Activated naive CD4-positive, alpha-beta T cell treated with Interleukin-2 at 50 U/mL for 16 hours (primary cell): ENCODE data around the gene FAM135A.
"Not testable (repeated sequence)": the region's sequence is repeated elsewhere in the genome, so short reads cannot be mapped to it uniquely, and the experiment has no call there.

Source experiments
- DNase-seq: peaks from one replicate; pipeline ENCODE4 v3.0.0-alpha.2; 2020

The FAM135A gene

DNA sequence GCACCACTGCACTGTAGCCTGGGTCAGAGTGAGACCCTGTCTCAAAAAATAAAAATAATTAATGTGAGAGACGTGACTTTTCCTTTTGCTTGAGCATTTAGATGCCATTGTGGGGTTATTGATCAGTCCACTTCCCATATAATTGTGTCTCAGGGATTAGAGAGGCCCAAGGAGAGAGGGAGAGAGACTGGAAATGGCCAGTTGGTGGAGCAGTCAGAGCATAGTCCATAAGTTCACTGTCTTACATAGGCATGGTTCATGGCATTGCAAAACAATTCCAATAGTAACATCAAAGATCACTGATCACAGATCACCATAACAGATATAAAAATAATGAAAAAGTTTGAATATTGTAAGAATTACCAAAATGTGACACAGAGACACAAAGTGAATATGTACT is 138.3 kb downstream of the FAM135A start:
- DNase-seq: no peak

DNA sequence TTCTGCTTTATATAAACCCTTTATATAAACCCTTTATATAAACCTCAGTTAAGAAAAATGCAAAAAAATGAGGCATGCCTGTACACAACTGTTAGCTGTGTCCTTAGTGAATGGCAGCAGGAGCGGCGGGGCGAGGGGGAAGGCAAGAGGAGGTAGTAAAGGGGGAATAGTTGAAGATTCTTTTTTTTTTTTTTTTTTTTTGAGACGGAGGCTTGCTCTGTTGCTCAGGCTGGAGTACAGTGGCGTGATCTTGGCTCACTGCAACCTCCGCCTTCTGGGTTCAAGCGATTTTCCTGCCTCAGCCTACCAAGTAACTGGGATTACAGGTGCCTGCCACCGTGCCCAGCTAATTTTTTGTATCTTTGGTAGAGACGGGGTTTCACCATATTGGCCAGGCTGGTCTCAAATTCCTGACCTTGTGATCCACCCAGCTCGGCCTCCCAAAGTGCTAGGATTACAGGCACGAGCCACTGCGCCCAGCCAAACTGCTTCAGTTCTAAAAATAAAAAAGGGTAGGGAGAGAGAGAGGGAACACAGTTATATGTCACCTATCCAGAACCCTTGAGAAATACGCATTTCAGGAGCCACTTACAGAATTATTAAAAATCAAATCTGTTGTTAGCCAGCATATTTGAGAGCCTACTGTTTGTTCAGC is 139.1 kb downstream of the FAM135A start:
- not testable (repeated sequence) for DNase-seq

DNA sequence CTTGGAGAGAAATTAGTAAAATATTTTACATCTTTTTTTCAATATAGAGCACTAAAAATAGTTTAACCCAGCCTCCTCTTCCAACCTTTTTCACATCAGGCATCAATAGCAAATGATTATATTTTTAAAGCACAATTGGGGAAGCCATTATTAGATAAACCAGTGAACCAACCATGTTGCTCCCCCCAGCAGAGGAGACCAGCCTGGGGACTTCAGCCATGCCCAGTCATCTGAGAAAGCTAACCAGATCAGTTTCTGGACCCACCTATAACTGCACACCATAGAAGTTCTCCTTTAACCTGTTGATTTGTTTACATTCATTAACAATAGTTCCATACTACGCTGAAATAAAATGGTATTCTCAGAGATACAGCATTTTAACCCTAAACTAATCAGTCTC is 139.7 kb downstream of the FAM135A start:
- no peak for DNase-seq

DNA sequence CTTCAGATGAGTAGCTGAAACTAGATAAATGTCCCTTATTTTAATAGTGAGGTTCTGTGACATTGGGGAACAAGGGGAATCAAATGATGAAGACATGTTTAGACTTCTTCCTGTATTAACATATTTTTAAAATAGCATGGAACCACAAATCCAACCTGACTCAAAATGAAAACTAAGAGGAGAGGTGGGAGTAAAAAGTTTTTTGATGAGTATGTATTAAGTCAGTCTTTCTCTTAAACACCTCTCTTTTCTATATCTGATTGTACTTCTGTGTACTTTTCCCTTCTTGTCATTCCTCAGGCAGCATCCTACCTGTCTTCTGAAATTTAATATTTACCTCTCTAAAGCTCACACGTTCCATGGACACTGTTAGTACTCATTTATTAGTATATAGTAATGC is 144.7 kb downstream of the FAM135A start:
- DNase-seq: no peak

DNA sequence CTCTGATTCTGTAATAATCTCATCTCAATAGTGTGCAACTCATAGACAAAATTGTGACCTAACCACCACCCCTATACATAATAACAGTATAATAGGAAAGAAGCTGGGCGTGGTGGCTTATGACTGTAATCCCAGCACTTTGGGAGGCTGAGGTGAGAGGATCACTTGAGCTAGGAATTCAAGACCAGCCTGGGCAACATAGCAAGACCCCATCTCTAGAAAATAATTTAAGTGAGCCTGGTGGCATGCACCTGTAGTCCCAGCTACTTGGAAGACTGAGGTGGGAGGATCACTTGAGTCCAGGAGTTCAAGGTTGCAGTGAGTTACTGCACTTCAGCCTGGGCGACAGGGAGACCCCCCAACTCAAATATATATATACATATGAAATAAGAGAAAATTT is 149.1 kb downstream of the FAM135A start:
- DNase-seq: not testable (repeated sequence)

DNA sequence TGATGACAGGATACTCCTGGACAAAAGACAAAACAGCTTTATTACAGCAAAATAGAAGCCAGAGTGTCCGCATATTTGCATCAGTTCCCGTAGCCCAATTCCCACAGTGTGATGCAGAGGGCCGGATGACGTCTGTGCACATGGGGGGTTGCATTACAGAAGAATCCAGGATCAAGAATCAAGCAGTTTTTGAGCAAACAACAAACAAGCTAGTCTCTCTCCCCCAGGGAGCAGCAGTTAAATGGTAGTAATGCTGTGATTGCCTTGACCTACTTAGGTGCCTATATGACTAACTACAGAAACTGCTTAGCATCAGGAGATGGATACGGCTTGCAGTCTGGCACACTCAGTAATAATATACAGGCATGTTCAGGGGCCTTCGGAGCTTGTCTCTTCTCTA is 150.2 kb downstream of the FAM135A start:
- no peak for DNase-seq

DNA sequence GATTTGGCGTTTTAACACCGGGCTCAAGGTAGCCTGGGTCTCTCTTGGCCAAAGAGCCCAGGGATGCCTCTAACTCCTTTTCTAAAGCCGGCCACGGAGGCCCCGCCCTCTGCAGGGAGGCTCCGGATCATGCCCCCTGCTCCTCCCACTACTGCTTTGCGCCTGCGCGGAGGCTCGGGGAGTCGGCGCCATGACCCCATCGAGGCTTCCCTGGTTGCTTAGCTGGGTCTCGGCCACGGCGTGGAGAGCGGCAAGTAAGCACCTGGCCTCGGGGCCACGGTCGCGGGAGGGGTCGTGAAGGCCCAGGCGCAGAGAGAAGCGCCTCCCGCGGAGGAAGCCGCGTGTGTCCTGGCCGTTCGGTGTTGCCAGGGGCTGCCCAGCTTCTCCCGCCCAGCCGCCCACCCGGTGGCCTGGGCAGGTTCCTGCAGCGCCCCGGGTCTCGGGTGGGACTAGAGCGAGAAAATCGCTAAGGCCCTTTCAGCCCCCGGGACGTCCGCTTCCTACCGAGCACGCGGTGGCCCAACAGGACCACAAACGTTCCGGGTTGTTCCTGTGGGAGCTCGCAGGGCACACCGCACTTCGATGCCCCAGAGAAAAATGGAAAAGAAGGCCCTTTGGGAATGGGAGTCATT is 153.6 kb downstream of the FAM135A start, which contains the start of gene SDHAF4:
Gene SDHAF4, plus strand, starts transcription at position 180 of the 632 bp plus-strand sequence. Its CDS starts 11 bp downstream, at position 191.
- DNase-seq: peak; percentile 97

DNA sequence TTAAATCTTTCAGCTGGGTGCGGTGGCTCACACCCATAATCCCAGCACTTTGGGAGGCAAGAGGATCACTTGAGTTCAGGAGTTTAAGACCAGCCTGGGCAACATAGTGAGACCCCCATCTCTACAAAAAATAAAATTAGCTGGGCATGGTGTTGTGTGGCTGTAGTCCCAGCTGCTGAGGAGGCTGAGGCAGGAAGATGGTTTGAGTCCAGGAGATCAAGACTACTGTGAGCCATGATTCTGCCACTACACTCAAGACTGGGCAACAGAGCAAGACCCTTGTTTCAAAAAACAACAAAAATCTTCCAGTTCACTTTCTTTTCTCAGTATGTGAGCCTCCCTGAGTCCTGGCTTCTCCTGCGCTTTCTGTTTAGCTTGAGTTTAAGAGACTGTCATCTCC is 161.3 kb downstream of the FAM135A start:
- no peak for DNase-seq

DNA sequence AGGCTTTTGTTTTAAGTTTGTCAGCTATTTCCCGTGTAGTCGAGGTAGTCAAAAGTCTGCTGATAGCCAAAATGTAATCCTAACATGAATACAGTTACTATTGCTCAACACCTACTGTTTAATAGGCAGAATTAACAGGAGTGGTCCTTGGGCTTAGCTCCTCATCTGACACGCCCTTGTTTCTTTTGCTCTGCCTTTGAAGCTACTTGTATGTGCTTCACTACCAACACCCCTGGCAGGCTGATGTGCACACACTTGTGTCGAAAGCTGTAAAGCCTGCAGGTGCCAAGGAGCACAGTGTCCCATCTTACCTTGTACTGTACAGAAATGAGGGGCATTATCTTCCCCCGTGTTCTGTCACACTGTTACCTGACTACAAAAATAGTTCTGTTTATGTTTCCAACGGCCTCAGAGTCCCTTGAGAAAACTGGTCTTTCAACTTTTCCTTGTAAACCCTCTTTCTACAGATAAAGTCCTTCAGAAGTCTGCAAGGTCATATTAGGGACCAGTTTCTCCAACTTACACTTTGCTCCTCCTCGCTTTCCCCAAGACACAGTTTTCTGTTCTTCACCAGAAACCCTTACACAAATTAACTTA is 162.7 kb downstream of the FAM135A start:
- DNase-seq: no peak

DNA sequence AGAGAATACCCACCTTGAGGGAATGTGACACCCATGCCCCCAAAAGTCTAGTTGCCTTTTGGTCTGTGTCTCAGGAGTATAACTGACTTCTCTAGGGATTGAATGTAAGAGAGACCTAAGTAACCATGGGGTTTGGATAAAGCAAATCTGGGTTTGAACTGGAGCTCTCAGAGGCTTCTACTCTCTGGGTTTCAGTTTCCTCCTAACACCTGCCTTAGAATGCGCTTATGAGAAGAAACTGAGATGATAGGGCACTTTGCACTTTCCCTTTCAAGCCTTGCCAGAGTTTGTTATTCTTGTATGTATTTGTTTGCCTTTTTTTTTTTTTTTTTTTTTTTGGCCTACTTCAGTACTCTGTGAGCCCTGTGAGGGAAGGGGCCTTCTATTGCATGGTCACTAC is 172.8 kb downstream of the FAM135A start:
- no peak for DNase-seq

DNA sequence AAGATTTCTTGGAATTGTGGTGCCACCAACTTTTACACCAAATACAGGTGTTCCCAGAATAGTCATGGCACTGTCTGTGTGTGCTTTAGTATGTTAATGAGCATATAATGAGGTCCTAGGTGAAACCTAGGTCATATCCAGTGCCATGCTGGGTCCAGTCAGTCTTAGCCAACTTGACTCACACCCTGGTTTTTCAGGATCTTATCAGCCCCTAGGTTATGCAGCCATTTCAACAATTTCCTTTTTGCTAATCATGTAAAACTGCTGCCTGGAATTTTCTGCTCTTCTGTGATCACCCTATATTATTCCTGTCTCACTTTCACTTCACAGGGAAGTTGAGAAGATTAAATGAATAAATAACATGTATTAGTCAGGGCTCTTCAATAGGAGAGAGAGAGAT is 177.1 kb downstream of the FAM135A start:
- no peak for DNase-seq

DNA sequence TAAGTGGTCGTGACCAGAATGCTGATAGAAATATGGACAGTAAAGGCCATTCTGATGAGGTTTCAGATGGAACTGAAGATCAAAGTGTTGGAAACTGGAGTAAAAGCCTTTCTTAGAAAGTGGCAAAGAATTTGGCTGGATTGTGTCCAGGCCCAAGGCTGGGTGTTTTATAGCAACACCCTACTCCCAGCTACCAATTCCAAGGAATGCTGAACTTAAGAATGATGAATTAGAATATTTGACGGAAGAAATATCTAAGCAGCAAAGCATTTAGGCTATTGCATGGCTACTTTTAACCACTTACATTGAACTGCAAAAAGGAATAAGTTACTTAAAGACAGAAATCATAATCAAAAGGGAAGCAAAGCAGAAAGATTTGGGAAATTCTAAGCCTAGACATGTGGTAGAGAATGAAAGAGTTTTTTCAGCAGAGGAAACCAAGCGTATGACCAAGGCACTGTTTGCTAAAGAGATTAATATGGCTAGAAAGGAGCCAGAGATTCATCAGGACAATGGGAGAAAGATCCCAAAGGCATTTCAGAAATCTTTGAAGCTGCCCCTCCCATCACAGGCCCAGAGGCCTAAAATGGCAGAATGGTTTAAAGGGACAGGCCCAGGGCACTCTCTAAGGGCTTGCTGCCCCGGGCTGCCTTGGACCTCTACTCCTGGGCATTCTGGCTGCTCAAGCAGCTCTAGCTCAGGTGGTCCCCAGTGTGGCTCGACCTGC is 179.2 kb downstream of the FAM135A start:
- no peak for DNase-seq

DNA sequence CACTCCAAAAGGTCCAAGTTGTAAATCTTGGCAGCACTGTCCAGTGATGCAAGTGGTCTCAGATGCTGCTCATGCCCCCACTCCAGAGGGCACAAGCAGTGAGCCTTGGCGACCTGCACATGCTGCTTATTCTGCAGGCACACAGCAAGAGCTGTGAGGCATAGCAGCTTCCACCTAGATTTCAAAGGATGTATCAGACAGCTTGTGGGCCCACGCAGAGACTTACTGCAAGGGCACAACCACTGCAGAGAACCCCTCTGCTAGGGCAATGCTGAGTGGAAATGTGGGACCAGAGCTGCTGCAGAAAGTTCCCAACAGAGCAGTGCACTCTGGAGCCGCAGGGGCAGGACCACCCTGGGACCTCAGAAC is 179.8 kb downstream of the FAM135A start:
- DNase-seq: no peak

DNA sequence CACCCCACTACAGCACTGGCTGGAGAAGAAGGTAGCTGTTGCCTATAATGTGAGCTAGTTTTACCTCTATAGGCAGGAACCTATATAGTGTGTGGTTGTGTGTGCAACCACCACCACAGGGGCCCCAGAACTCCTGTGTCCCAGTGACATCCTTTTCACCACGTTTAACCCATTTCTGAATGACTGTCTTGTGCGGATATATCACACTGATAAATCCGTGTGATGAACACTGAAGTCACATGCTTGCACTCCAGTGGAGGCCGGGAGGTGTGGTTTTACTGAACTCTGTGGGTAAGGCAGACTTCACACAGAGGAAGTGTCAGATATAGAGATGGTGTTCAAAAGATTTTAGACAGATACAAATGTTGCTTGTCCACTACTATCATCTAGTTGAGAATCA is 185.9 kb downstream of the FAM135A start:
- DNase-seq: no peak

DNA sequence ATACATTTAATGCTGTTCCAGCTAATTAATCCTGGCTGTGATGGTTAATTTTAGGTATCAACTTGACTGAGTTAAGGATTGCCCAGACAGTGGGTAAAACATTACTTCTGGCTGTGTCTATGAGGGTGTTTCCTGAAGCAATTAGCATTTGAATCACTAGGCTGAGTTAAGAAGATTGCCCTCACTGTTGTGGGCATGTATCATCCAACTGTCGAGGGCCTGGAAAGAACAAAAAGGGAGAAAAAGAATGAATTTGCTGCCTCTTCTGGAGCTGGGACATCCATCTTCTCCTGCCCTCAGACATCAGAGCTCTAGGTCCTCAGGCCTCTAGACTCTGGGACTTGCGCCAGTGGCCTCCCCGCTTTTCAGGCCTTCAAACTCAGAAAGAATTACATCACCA is 187.7 kb downstream of the FAM135A start:
- no peak for DNase-seq

DNA sequence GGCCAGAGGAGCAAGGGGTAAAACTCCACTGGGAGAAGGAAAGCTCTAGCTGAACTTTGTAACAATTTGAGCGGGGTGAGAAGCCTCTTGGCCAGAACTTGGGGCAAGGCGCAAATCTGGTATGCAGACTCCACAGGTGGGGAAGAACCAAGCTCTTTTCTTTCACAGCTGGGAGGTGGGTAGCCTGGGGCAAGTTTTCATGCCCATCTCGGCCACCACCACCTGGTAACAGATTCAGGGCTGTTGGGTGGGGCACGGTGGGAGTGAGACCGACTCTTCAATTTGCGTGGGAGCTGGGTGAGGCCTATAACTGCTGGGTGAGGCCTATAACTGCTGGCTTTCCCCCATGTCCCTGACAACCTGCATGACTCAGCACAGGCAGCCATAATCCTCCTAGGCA is 190.9 kb downstream of the FAM135A start:
- no peak for DNase-seq

DNA sequence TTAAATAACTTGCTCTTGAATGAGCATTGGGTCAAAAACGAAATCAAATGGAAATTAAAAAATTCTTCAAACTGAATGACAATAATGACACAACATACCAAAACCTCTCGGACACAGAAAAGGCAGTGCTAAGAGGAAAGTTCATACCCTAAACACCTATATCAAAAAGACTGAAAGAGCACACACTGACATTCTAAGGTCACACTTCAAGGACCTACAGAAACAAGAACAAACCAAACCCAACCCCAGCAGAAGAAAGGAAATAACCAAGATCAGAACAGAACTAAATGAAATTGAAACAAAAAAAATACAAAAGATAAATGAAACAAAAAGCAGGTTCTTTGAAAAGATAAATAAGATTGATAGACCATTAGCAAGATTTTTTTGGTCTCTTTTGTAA is 194.1 kb downstream of the FAM135A start:
- not testable (repeated sequence) for DNase-seq

DNA sequence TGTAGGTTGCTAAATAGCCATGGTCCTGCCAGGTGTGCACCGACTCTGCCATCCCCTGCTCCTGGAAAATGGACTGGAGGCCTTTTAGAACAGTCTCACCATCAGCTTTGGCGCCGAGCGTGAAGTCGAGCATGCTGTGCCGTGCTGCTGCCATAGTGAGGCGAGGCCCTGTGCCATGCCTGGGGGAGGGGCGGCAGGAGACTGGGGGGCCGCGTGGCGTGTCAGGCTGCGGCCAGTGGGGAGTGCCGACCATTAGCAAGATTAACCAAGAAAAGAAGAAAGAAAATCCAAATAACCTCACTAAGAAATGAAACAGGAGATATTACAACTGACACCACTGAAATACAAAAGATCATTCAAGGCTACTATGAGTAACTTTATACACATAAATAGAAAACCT is 195.9 kb downstream of the FAM135A start:
- not testable (repeated sequence) for DNase-seq
